Embryonic facial prominence (tissue), 1 donor: ENCODE data around the gene PCGF5.

Experiments used
- DNase-seq: peaks from one replicate; pipeline ENCODE4 v3.0.0-alpha.2; 2016; ENCODE audit errors: extremely low spot score

Gene PCGF5

GRCh38 chr10:91328320-91328984, 108.0 kb downstream of the PCGF5 start:
- DNase-seq = no peak
